IPS-NIHi11 (cell line): Measurements from ENCODE around the gene PRAME.
"Not testable (repeated sequence)": the region's sequence is repeated elsewhere in the genome, so short reads cannot be mapped to it uniquely, and the experiment has no call there.

ENCODE experiments used
- DNase-seq: peaks from one replicate; pipeline ENCODE4 v3.0.0; 2012; ENCODE audit warnings: mixed read lengths, low spot score

The PRAME gene

GRCh38 chr22:22550789-22551434 is 8.2 kb downstream of the PRAME start:
- DNase-seq: no peak

- DNase-seq: no peak
Observed at GRCh38 chr22:22548910-22549309, 10.2 kb downstream of the PRAME start.

GRCh38 chr22:22548317-22548716 is 10.7 kb downstream of the PRAME start:
- no peak for DNase-seq

- DNase-seq: no peak
Observed at GRCh38 chr22:22547692-22548300, 11.3 kb downstream of the PRAME start.

GRCh38 chr22:22547226-22547625 is 11.8 kb downstream of the PRAME start:
- no peak for DNase-seq

GRCh38 chr22:22546490-22546889 is 12.6 kb downstream of the PRAME start:
- DNase-seq: no peak

- no peak for DNase-seq
Observed at GRCh38 chr22:22545084-22545483, 14.0 kb downstream of the PRAME start.

GRCh38 chr22:22538226-22538989 is 20.7 kb downstream of the PRAME start:
- DNase-seq: no peak

GRCh38 chr22:22536916-22537315 is 22.1 kb downstream of the PRAME start:
- no peak for DNase-seq

GRCh38 chr22:22536515-22536914 is 22.6 kb downstream of the PRAME start:
- no peak for DNase-seq

- DNase-seq: no peak
Observed at GRCh38 chr22:22535662-22536061, 23.4 kb downstream of the PRAME start.

GRCh38 chr22:22534604-22535415 is 24.3 kb downstream of the PRAME start:
- DNase-seq: no peak

GRCh38 chr22:22533863-22534262 is 25.2 kb downstream of the PRAME start:
- no peak for DNase-seq

- no peak for DNase-seq
Observed at GRCh38 chr22:22533417-22533816, 25.6 kb downstream of the PRAME start.

- not testable (repeated sequence) for DNase-seq
Observed at GRCh38 chr22:22532547-22533071, 26.5 kb downstream of the PRAME start.

- no peak for DNase-seq
Observed at GRCh38 chr22:22531770-22532546, 27.1 kb downstream of the PRAME start.

GRCh38 chr22:22528780-22529179 is 30.3 kb downstream of the PRAME start:
- no peak for DNase-seq

- DNase-seq: no peak
Observed at GRCh38 chr22:22527312-22527711, 31.8 kb downstream of the PRAME start.

- DNase-seq: no peak
Observed at GRCh38 chr22:22526125-22526912, 32.7 kb downstream of the PRAME start.

GRCh38 chr22:22523494-22523893 is 35.6 kb downstream of the PRAME start:
- no peak for DNase-seq

- no peak for DNase-seq
Observed at GRCh38 chr22:22521631-22522030, 37.4 kb downstream of the PRAME start.
